Vagina (tissue), 2 donors: ENCODE data around the gene NLRC3.

Experiments
- CTCF ChIP-seq, 3 experiments: fragments of 450-650 bp in 2 of 3; fragments of 200-600 bp in 1 of 3; sonication (generic) in 1 of 3; IDR thresholded peaks; one replicate each; pipeline ENCODE4 v1.5.1; 2017 to 2019; ENCODE audit warnings: antibody characterized with exemption in 3 of 3, mild to moderate bottlenecking in 2 of 3, moderate library complexity in 2 of 3
- POLR2A ChIP-seq, 2 donors: fragments of 450-650 bp; IDR thresholded peaks; one replicate each; pipeline ENCODE4 v1.6.1; 2017; ENCODE audit warnings: antibody characterized with exemption in 2 of 2, mild to moderate bottlenecking in 2 of 2, moderate library complexity in 2 of 2

- TF ChIP-seq POLR2A (IDR thresholded peaks at IDR 0.05) (no peak), CTCF (IDR thresholded peaks at IDR 0.05) (no peak)
Measured at GRCh38 chr16:3518986-3519348, 58.2 kb downstream of the NLRC3 start.
